Naive thymus-derived CD8-positive, alpha-beta T cell (primary cell): ENCODE results near the gene C1QTNF5. TPM values are rescaled to one million over a fixed set of nuclear protein-coding genes. Genes with fewer than 3 reads are reported as not detected.
A peak's percentile ranks its signal among the peaks of the same experiment; 100 is the strongest.

Experiments used
- ATAC-seq, 2 donors: fragments of 150-1000 bp; cut with Tn5 transposase in 1 of 2; sonication (Bioruptor Pico), chemical (Tn5 transposase) in 1 of 2; 1 replicate in 1 of 2; 2 replicates in 1 of 2; pipeline ENCODE4 v1.10.0; 2021; ENCODE audit warnings: mild to moderate bottlenecking in 2 of 2, moderate library complexity in 2 of 2
- POLR2A ChIA-PET: fragments of 350-600 bp; sonication (Branson Sonifier 250); formaldehyde crosslinking; loops from one replicate; lab custom pipeline; 2021; ENCODE audit warnings: antibody characterized with exemption; lab: Charles Lee
- DNase-seq, 10 donors: peaks; one replicate each; pipeline versions ENCODE4 v3.0.0 to v3.0.0-alpha.2; 2020 to 2022
- H3K27ac Mint-ChIP-seq, 10 donors: one replicate each; pipeline ENCODE4 v1.8.0; 2020 to 2022; ENCODE audit warnings: mild to moderate bottlenecking in 10 of 10, mixed read lengths in 10 of 10, moderate library complexity in 4 of 10, inconsistent platforms in 1 of 10
- H3K27me3 Mint-ChIP-seq, 5 donors: one replicate each; pipeline ENCODE4 v1.8.0; 2021 to 2022; ENCODE audit warnings: mixed read lengths in 5 of 5
- H3K36me3 Mint-ChIP-seq, 3 donors: one replicate each; pipeline ENCODE4 v1.8.0; 2020 to 2022; ENCODE audit warnings: mixed read lengths in 3 of 3, mild to moderate bottlenecking in 2 of 3, inconsistent platforms in 1 of 3
- H3K4me1 Mint-ChIP-seq, 4 donors: one replicate each; pipeline ENCODE4 v1.8.0; 2021 to 2022; ENCODE audit warnings: mixed read lengths in 4 of 4
- H3K4me3 Mint-ChIP-seq, 10 donors: one replicate each; pipeline ENCODE4 v1.8.0; 2020 to 2022; ENCODE audit warnings: mild to moderate bottlenecking in 10 of 10, mixed read lengths in 10 of 10, moderate library complexity in 6 of 10, inconsistent platforms in 1 of 10
- H3K9me3 Mint-ChIP-seq, 9 donors: one replicate each; pipeline ENCODE4 v1.8.0; 2020 to 2022; ENCODE audit warnings: mixed read lengths in 9 of 9, mild to moderate bottlenecking in 3 of 9, inconsistent platforms in 1 of 9, moderate library complexity in 1 of 9
- polyA plus RNA-seq, 3 donors: library from polyadenylated mRNA; unstranded; fragments of 300-500 nt; fragmentation: Illumina TruSeq; gene quantifications; one replicate each; pipeline ENCODE4 v1.2.3, GENCODE V29; 2021
- total RNA-seq, 8 experiments: library from RNA in 2 of 8; stranded (reverse) in 2 of 8; gene quantifications; one replicate each; pipeline ENCODE4 v1.2.3 and lab custom pipeline; 2021 to 2026

Gene C1QTNF5
- total and polyA plus RNA-seq, 5 experiments from 2014 or later, result not detected

DNA sequence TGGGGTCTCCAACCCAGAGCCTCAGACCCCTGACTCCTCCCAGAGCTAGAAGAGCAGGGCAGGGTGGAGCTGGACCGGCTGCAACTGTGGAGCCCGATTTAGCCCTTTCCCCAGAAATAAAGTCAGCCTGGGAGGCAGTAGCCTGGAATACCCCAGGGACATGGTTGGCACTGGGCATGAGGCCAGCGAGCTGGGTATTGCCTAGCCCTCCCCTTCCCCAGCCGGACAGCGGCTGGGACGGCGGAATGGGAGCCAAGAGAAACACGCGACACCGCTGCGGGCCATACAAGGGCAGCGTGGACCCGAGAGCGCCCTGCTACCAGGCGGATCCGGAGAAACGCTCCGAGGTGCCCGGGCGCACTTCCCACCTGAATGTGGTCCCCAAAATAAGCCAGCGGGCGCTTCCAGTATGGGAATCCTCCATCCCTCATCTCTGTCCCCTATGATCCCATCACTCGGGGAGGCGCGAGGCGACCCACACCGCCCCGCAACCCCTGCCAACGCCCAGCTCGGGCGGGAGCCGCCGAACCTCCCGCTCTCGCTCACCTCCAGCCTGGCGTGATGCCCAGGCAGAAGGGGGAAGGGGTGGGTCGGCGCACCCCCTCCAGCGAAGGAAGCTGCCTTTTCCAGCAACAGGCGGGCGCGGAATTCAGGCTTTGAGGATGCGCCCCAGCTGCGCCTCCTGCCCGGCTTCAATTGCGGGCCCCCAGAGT, 24.5 kb downstream of the C1QTNF5 start:
- no peaks in the 10 kb centered on the region for H3K9me3 Mint-ChIP-seq
- H3K27me3 Mint-ChIP-seq, result peaks cover 1 to 24% (median 9%) of the 10 kb centered on the region in 5 donors
- peak overlapping the region in 4 of 10 donors; percentile 33 to 77 (median 53) for H3K27ac Mint-ChIP-seq
- peak overlapping the region; percentile 67 to 83 (median 80) for H3K4me3 Mint-ChIP-seq
- no peaks in the 10 kb centered on the region for H3K36me3 Mint-ChIP-seq
- POLR2A ChIA-PET, result interaction anchor here (1.0 to 11.7 kb wide), 4 partner anchors 8 to 111 kb away, joined by 3 to 138 read pairs (median 6); no protein-coding TSS in a partner anchor
- ATAC-seq (peak in 1 of 2 donors; percentile 26), DNase-seq (peak in 1 of 10 donors; percentile 27)
- peaks cover 7 to 29% (median 28%) of the 10 kb centered on the region in 4 donors for H3K4me1 Mint-ChIP-seq

DNA sequence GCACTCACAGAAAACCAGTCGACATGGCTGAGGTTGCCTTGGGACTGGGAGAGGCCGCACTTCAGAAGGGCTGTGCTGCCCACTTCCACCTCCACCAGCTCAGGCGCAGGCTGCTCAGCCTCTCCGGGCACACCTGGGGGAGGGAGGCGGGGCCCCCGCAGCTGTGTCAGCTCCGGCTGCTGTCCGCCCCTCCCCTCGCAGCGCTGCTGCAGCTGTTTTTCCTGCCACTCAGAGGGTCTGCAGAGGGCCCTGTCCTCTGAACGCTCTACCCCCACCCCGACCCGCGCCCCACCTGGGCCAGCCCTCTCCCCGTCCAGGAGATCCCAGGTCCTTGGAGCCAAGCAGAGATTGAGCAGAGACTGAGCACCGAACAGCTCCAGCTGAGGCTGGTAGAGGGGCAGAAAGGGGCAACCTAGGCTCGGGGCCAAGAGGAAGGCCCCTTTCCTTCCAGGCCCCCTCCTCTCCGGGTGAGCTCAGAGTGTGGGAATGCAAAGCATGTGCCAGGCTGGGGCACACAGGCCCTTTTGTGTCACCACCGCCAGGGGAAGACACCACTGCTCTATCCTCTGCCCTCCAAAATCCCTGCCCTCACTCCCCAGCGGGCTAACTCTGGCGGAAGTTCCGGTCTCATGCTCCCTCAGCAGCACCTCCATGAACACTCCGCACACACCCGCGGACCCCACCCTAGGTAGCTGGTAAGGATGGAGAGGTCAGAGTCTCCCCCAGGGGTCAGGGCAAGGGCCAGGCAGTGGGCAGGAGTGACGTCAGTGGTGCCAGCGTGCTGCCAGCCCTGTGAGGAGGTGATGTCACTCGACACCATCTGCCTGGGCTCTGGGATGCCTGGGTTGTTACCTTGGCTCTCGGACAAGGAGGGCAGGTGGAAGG, 25.3 kb downstream of the C1QTNF5 start:
- H3K4me3 Mint-ChIP-seq, result peak overlapping the region; percentile 67 to 83 (median 80)
- H3K27me3 Mint-ChIP-seq, result peaks cover 1 to 24% (median 9%) of the 10 kb centered on the region in 5 donors
- ATAC-seq (peak; percentile 71 to 79), DNase-seq (peak in 8 of 10 donors; percentile 39 to 77 (median 58))
- H3K9me3 Mint-ChIP-seq, result no peaks in the 10 kb centered on the region
- no peaks in the 10 kb centered on the region for H3K36me3 Mint-ChIP-seq
- POLR2A ChIA-PET, result interaction anchor here (0.6 to 11.7 kb wide), 6 partner anchors 9 to 171 kb away, joined by 3 to 138 read pairs (median 5); no protein-coding TSS in a partner anchor
- H3K4me1 Mint-ChIP-seq, result peaks cover 7 to 30% (median 27%) of the 10 kb centered on the region in 4 donors
- peak overlapping the region in 8 of 10 donors; percentile 20 to 81 (median 64) for H3K27ac Mint-ChIP-seq

- no peak for ATAC-seq
- Mint-ChIP-seq H3K27ac (peak overlapping the region in 3 of 10 donors; percentile 4 to 38 (median 35)), H3K4me3 (peak overlapping the region; percentile 45 to 83 (median 80)), H3K9me3 (no peaks in the 10 kb centered on the region), H3K4me1 (peaks cover 4 to 28% (median 24%) of the 10 kb centered on the region in 4 donors), H3K36me3 (no peaks in the 10 kb centered on the region), H3K27me3 (peaks cover under 1 to 21% (median 8%) of the 10 kb centered on the region in 5 donors)
- DNase-seq, result peak in 1 of 10 donors; percentile 14
- POLR2A ChIA-PET, result interaction anchor here (0.6 to 11.7 kb wide), 5 partner anchors 8 to 171 kb away, joined by 3 to 138 read pairs (median 5); no protein-coding TSS in a partner anchor
Observed at GRCh38 chr11:119314726-119315125, 26.0 kb downstream of the C1QTNF5 start.

DNA sequence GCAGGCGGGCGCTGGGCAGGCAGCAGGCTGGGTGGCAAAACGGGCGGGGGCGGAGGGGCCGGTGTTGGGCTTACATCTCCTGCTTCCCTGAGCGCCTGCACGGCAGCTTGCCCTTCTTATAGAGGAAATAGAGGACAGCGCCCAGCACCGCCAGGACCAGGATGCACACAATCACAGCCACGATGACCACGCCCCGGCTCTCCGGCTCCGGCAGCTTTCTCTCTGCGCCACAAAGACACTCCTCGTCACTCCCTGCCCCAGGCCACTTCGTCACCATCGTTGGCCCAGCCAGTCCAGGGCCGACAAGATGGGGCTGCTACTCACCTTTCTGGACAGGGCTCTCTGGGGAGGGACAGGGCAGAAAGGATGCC, 30.0 kb downstream of the C1QTNF5 start:
- H3K4me1 Mint-ChIP-seq, result peaks cover 10 to 34% (median 30%) of the 10 kb centered on the region in 4 donors
- peaks cover 0 to 3% (median 0%) of the 10 kb centered on the region in 5 donors for H3K27me3 Mint-ChIP-seq
- ATAC-seq (no peak), DNase-seq (no peak)
- H3K9me3 Mint-ChIP-seq, result no peaks in the 10 kb centered on the region
- POLR2A ChIA-PET, result interaction anchor here (7.8 kb wide), 1 partner anchor 10 kb away, joined by 138 read pairs; the partner anchor contains the start of gene MCAM
- H3K4me3 Mint-ChIP-seq, result no peak overlapping the region
- peak overlapping the region in 5 of 10 donors; percentile 20 to 91 (median 75) for H3K27ac Mint-ChIP-seq
- H3K36me3 Mint-ChIP-seq, result peaks cover 0 to 4% (median 0%) of the 10 kb centered on the region in 3 donors

- no peaks in the 10 kb centered on the region for H3K27me3 Mint-ChIP-seq
- H3K4me3 Mint-ChIP-seq, result no peak overlapping the region
- no peaks in the 10 kb centered on the region for H3K9me3 Mint-ChIP-seq
- H3K36me3 Mint-ChIP-seq, result peaks cover 0 to 8% (median 0%) of the 10 kb centered on the region in 3 donors
- POLR2A ChIA-PET, result interaction anchor here (0.6 to 7.8 kb wide), 2 partner anchors 10 to 100 kb away, joined by 4 to 138 read pairs; partner anchors contain the start of gene MCAM
- peak overlapping the region in 8 of 10 donors; percentile 25 to 91 (median 72) for H3K27ac Mint-ChIP-seq
- peaks cover 15 to 36% (median 30%) of the 10 kb centered on the region in 4 donors for H3K4me1 Mint-ChIP-seq
- ATAC-seq (no peak), DNase-seq (no peak)
Observed at GRCh38 chr11:119309953-119310681, 30.6 kb downstream of the C1QTNF5 start.

DNA sequence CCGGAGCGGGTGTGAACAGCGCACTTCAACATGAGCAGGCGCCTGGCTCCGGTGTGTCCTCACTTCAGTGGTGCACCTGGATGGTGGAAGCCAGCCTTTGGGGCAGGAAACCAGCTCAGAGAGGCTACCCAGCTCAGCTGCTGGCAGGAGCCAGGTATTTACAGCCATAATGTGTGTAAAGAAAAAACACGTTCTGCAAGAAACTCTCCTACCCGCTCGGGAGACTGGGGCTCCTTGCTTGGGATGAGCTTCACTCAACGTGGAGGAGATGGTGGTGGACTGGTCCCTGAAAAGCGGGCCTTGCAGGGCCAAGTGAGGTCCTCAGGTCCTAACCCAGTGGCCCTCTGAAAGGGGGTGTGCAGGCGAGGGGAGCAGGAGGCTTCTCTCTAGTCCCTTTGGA, 31.3 kb downstream of the C1QTNF5 start:
- Mint-ChIP-seq H3K9me3 (no peaks in the 10 kb centered on the region), H3K4me1 (peaks cover 16 to 37% (median 31%) of the 10 kb centered on the region in 4 donors), H3K36me3 (peaks cover 0 to 14% (median 0%) of the 10 kb centered on the region in 3 donors), H3K27ac (peak overlapping the region in 9 of 10 donors; percentile 14 to 91 (median 69)), H3K27me3 (no peaks in the 10 kb centered on the region), H3K4me3 (no peak overlapping the region)
- POLR2A ChIA-PET, result interaction anchor here (0.5 to 7.8 kb wide), 4 partner anchors 11 to 386 kb away, joined by 3 to 138 read pairs (median 3); partner anchors contain the start of gene MCAM
- no peak for ATAC-seq
- no peak for DNase-seq

GRCh38 chr11:119307974-119308373, 32.7 kb downstream of the C1QTNF5 start:
- POLR2A ChIA-PET, result interaction anchor here (0.7 to 7.8 kb wide), 4 partner anchors 10 to 223 kb away, joined by 3 to 138 read pairs (median 4); partner anchors contain the start of gene MCAM
- no peak overlapping the region for H3K4me3 Mint-ChIP-seq
- H3K4me1 Mint-ChIP-seq, result peaks cover 19 to 39% (median 31%) of the 10 kb centered on the region in 4 donors
- peak overlapping the region in 9 of 10 donors; percentile 25 to 100 (median 98) for H3K27ac Mint-ChIP-seq
- H3K36me3 Mint-ChIP-seq, result peaks cover 0 to 27% (median 4%) of the 10 kb centered on the region in 3 donors
- DNase-seq, result no peak
- no peak for ATAC-seq
- no peaks in the 10 kb centered on the region for H3K27me3 Mint-ChIP-seq
- H3K9me3 Mint-ChIP-seq, result no peaks in the 10 kb centered on the region

GRCh38 chr11:119307219-119307618, 33.5 kb downstream of the C1QTNF5 start:
- Mint-ChIP-seq H3K9me3 (no peaks in the 10 kb centered on the region), H3K27me3 (no peaks in the 10 kb centered on the region), H3K4me1 (peaks cover 20 to 41% (median 31%) of the 10 kb centered on the region in 4 donors), H3K4me3 (peak overlapping the region in 4 of 10 donors; percentile 24 to 87 (median 80)), H3K27ac (peak overlapping the region; percentile 92 to 100 (median 99)), H3K36me3 (peaks cover 5 to 35% (median 6%) of the 10 kb centered on the region in 3 donors)
- no peak for ATAC-seq
- no peak for DNase-seq
- POLR2A ChIA-PET, result interaction anchor here (0.5 to 7.8 kb wide), 8 partner anchors 9 to 222 kb away, joined by 3 to 138 read pairs (median 4); partner anchors contain the start of genes MCAM and RNF26

DNA sequence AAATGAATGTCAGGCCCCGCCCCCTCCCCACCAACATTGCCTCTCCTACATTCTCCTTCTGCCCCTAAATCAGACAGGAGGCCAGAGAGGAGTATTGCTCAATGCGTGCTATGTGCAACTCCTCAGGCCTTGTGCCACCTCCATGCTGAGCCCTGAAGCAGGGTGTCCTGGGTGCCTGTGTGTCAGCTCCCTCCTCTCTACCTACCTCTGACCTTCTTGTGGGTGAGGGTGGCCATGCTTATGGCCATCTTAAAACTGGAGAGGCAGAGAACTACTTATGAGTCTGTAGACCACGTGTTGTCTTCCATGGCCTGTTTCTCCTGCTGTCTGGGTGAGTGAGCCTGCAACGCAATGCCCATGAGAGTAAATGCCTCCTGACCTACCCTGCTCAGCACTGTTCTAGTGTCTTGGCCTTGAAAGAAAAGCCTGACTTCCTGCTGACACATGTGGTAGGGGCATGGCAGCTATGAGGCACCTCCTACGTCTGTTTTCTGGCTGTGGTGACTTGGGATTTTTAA, 34.3 kb downstream of the C1QTNF5 start:
- Mint-ChIP-seq H3K27ac (peak overlapping the region; percentile 92 to 100 (median 99)), H3K36me3 (peaks cover 5 to 43% (median 7%) of the 10 kb centered on the region in 3 donors), H3K9me3 (no peaks in the 10 kb centered on the region), H3K4me1 (peaks cover 22 to 41% (median 31%) of the 10 kb centered on the region in 4 donors), H3K4me3 (peak overlapping the region; percentile 66 to 89 (median 81)), H3K27me3 (no peaks in the 10 kb centered on the region)
- ATAC-seq (peak; percentile 93 to 97), DNase-seq (peak in 8 of 10 donors; percentile 60 to 87 (median 78))
- POLR2A ChIA-PET, result interaction anchor here (0.6 to 7.8 kb wide), 9 partner anchors 14 to 141 kb away, joined by 3 to 138 read pairs (median 4); partner anchors contain the start of genes CBL, MCAM and RNF26

DNA sequence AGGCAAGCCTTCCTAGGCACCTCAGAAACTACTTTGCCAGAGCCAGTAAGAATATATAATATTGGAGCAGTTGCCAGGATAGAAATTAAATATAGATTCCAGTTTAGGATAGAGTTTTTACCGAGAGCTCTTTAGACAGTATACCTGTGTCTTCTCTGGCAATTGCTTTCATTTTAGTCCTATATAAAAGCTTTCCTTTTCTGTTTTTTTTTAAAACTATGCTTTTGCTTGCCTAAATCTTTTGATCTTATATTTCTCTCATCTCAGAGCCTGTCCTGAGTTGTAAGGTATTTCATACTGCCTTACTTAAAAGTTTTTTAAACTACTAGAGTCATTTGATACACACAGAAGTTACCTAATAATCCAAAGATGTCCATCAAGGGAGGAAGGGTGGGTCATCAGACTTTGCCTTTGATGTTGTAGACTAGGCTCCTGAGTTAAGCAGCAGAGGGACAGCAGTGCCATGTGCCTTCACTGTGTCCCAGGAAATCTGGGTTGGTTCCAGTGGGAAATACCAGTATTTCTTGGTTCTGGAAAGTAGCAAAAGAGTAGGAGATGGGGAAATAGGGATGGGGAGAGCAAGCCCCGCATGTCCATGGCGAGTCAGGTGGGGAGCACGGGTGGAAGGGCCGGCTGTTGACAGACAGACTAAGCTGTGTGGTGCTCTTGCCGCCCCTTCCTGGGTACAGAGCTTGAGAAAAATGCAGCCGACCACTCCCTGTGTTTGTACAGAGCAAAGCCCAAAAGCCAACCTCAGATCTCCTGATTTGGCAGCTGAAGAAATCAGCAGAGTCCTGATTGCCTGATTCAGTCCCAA, 34.9 kb downstream of the C1QTNF5 start:
- Mint-ChIP-seq H3K9me3 (no peaks in the 10 kb centered on the region), H3K27ac (peak overlapping the region; percentile 92 to 100 (median 99)), H3K36me3 (peaks cover 5 to 50% (median 13%) of the 10 kb centered on the region in 3 donors), H3K27me3 (no peaks in the 10 kb centered on the region), H3K4me3 (peak overlapping the region; percentile 25 to 91 (median 81)), H3K4me1 (peaks cover 23 to 39% (median 31%) of the 10 kb centered on the region in 4 donors)
- POLR2A ChIA-PET, result interaction anchor here (0.6 to 7.8 kb wide), 5 partner anchors 15 to 99 kb away, joined by 3 to 138 read pairs (median 8); partner anchors contain the start of genes CBL, MCAM and RNF26
- DNase-seq (peak in 2 of 10 donors; percentile 37 to 48), ATAC-seq (peak; percentile 19 to 39)
